ENCODE data around the gene DHRS2.
"Not testable (repeated sequence)": the region's sequence is repeated elsewhere in the genome, so short reads cannot be mapped to it uniquely, and the experiment has no call there.

Gene DHRS2

GRCh38 chr14:23608454-23608853 lies 27.7 kb upstream of the DHRS2 start:
- TF ChIP-seq, protein P1, sequence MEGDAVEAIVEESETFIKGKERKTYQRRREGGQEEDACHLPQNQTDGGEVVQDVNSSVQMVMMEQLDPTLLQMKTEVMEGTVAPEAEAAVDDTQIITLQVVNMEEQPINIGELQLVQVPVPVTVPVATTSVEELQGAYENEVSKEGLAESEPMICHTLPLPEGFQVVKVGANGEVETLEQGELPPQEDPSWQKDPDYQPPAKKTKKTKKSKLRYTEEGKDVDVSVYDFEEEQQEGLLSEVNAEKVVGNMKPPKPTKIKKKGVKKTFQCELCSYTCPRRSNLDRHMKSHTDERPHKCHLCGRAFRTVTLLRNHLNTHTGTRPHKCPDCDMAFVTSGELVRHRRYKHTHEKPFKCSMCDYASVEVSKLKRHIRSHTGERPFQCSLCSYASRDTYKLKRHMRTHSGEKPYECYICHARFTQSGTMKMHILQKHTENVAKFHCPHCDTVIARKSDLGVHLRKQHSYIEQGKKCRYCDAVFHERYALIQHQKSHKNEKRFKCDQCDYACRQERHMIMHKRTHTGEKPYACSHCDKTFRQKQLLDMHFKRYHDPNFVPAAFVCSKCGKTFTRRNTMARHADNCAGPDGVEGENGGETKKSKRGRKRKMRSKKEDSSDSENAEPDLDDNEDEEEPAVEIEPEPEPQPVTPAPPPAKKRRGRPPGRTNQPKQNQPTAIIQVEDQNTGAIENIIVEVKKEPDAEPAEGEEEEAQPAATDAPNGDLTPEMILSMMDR (IDR thresholded peaks at IDR 0.05; ENCODE audit: low read depth, low read length), result no peak
- H3K4me3 ChIP-seq (ENCODE audit: low read depth, low read length), result no peak overlapping the region

GRCh38 chr14:23609001-23609400 lies 27.2 kb upstream of the DHRS2 start:
- TF ChIP-seq, protein P1 (IDR thresholded peaks at IDR 0.05; ENCODE audit: low read depth, low read length), result no peak
- H3K4me3 ChIP-seq (ENCODE audit: low read depth, low read length), result no peak overlapping the region

DNA sequence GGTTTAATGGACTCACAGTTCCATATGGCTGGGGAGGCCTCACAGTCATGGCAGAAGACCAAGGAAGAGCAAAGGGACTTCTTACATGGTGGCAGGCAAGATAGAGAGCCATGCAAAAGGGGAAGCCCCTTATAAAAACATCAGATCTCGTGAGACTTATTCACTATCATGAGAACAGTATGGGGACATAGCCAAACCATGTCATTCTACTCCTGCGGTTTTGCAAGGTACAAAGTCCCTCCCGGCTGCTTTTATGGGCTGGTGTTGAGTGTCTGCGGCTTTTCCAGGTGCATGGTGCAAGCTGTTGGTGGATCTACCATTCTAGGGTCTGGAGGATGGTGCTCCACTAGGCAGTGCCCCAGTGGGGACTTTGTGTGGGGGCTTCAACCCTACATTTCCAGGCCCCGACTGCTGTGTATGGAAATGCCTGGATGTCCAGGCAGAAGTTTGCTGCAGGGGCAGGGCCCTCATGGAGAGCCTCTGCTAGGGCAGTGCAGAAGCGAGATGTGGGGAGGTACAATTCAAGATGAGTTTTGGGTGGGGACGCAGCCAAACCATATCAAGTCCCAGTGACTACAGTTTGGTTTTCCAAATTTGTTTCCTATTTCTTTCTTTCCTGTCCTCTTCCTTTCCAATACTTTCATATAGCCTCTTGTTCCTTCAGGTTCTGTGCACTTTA lies 26.6 kb upstream of the DHRS2 start:
- not testable (repeated sequence) for H3K4me3 ChIP-seq (ENCODE audit: low read depth, low read length)

GRCh38 chr14:23610090-23610814 lies 25.9 kb upstream of the DHRS2 start:
- TF ChIP-seq, protein P1 (IDR thresholded peaks at IDR 0.05; ENCODE audit: low read depth, low read length), result no peak
- H3K4me3 ChIP-seq (ENCODE audit: low read depth, low read length), result no peak overlapping the region

- TF ChIP-seq, protein P1 (IDR thresholded peaks at IDR 0.05; ENCODE audit: low read depth, low read length), result no peak
- H3K4me3 ChIP-seq (ENCODE audit: low read depth, low read length), result no peak overlapping the region
Observed at GRCh38 chr14:23610815-23611289, 25.3 kb upstream of the DHRS2 start.

GRCh38 chr14:23612354-23612732 lies 23.8 kb upstream of the DHRS2 start:
- H3K4me3 ChIP-seq (ENCODE audit: low read depth, low read length), result no peak overlapping the region
- TF ChIP-seq, protein P1 (IDR thresholded peaks at IDR 0.05; ENCODE audit: low read depth, low read length), result no peak

- no peak overlapping the region for H3K4me3 ChIP-seq (ENCODE audit: low read depth, low read length)
- TF ChIP-seq, protein P1 (IDR thresholded peaks at IDR 0.05; ENCODE audit: low read depth, low read length), result no peak
Observed at GRCh38 chr14:23612802-23613201, 23.4 kb upstream of the DHRS2 start.

Measured in WI38 (cell line).